HG03175 (cell line): ENCODE measurements around the gene IFNL1.
"Not testable (repeated sequence)": the region's sequence is repeated elsewhere in the genome, so short reads cannot be mapped to it uniquely, and the experiment has no call there.

Experiments used
- ATAC-seq: cut with Tn5 transposase; IDR thresholded peaks from one replicate; pipeline ENCODE4 v1.9.1; 2021; ENCODE audit warnings: mild to moderate bottlenecking, moderate library complexity; ENCODE audit not compliant: unreplicated experiment

Gene IFNL1

GRCh38 chr19:39328046-39328705 is 32.0 kb downstream of the IFNL1 start:
- ATAC-seq, result no peak

GRCh38 chr19:39329948-39330347 is 33.7 kb downstream of the IFNL1 start:
- no peak for ATAC-seq

- ATAC-seq, result no peak
These were observed 36.1 kb downstream of the IFNL1 start for GRCh38 chr19:39332293-39332692.

GRCh38 chr19:39332738-39333137 is 36.5 kb downstream of the IFNL1 start:
- not testable (repeated sequence) for ATAC-seq

GRCh38 chr19:39333507-39333906 is 37.3 kb downstream of the IFNL1 start:
- ATAC-seq, result no peak

- no peak for ATAC-seq
These were observed 38.3 kb downstream of the IFNL1 start for GRCh38 chr19:39334444-39334976.

GRCh38 chr19:39335168-39335548 is 39.0 kb downstream of the IFNL1 start:
- peak; percentile 12 for ATAC-seq

GRCh38 chr19:39336483-39336882 is 40.3 kb downstream of the IFNL1 start:
- ATAC-seq, result no peak

GRCh38 chr19:39339674-39340073 is 43.5 kb downstream of the IFNL1 start:
- no peak for ATAC-seq

GRCh38 chr19:39340156-39340555 is 43.9 kb downstream of the IFNL1 start:
- ATAC-seq, result not testable (repeated sequence)

- no peak for ATAC-seq
These were observed 45.0 kb downstream of the IFNL1 start for GRCh38 chr19:39341129-39341718.

GRCh38 chr19:39341719-39342604 is 45.8 kb downstream of the IFNL1 start, which contains the start of gene SAMD4B:
SAMD4B (plus strand) TSS chr19:39342421; CDS start chr19:39356894, 14,473 bp downstream.
- peak; percentile 89 for ATAC-seq

GRCh38 chr19:39342647-39343305 is 46.6 kb downstream of the IFNL1 start:
- no peak for ATAC-seq

- ATAC-seq, result no peak
These were observed 49.7 kb downstream of the IFNL1 start for GRCh38 chr19:39345956-39346355.

GRCh38 chr19:39347332-39348164 is 51.3 kb downstream of the IFNL1 start:
- no peak for ATAC-seq
